ENCODE data around the gene PLIN5. TPM values are rescaled to one million over a fixed set of nuclear protein-coding genes. Genes with fewer than 3 reads are reported as not detected.

Gene PLIN5
- total and polyA plus RNA-seq, 2 of the 8 experiments (the other 6 are each of a cell fraction or from before 2014, with no cell fraction given): 2.0 to 2.5 TPM

GRCh38 chr19:4537953-4538600 lies 3.1 kb upstream of the PLIN5 start:
- Histone ChIP-seq H3K23me2 (ENCODE audit: low read depth, low read length) (peaks cover 4% of the 10 kb centered on the region; the same call in 1 of the 2 replicates), H2AK5ac (ENCODE audit: low read depth, low read length) (no peak overlapping the region), H3K4ac (replicated peaks; ENCODE audit: insufficient read length, low read depth, low read length) (no peak overlapping the region), H4K91ac (replicated peaks; ENCODE audit: insufficient read length, low read length) (no peak overlapping the region), H3K79me2 (ENCODE audit: control insufficient read depth in 1 of 2, insufficient read depth in 2 of 2, low read length in 2 of 2) (no peaks in the 10 kb centered on the region), H3K18ac (ENCODE audit: extremely low read depth, low read length) (no peak overlapping the region), H2BK12ac (ENCODE audit: low read depth, low read length) (0 out of 2 replicates have a peak overlapping the region, but pooled peaks have one; percentile 17), H2BK20ac (ENCODE audit: low read length) (no peak overlapping the region), H3K4me3 (ENCODE audit: extremely low read depth in 1 of 4, insufficient read depth in 2 of 4, low read depth in 3 of 4, low read length in 4 of 4) (no peak overlapping the region), H3K27ac (ENCODE audit: low read depth, low read length) (no peak overlapping the region), H3K9me3 (ENCODE audit: insufficient read depth in 2 of 2, low read depth in 1 of 2, low read length in 1 of 2) (no peaks in the 10 kb centered on the region; a peak in 1 of 4 replicates), H3K36me3 (ENCODE audit: control insufficient read depth in 2 of 4, insufficient read depth in 4 of 4, low read length in 3 of 4) (no peaks in the 10 kb centered on the region), H4K5ac (ENCODE audit: insufficient read length, low read depth, low read length) (no peak overlapping the region), H3K4me2 (ENCODE audit: insufficient read depth in 1 of 2, low read depth in 2 of 2, low read length in 2 of 2) (no peak overlapping the region), H2BK120ac (replicated peaks; ENCODE audit: low read depth, low read length) (no peak overlapping the region), H3K23ac (ENCODE audit: insufficient read length) (no peak overlapping the region), H4K8ac (ENCODE audit: extremely low read depth, insufficient read depth, low read length) (no peak overlapping the region), H3K9ac (replicated peaks in 1 of 4; ENCODE audit: extremely low read depth in 1 of 4, low read depth in 3 of 4, low read length in 3 of 4) (no peak overlapping the region), H4K20me1 (replicated peaks in 1 of 2; ENCODE audit: control insufficient read depth in 1 of 2, insufficient read depth in 2 of 2, low read length in 2 of 2) (peaks cover 0 to 3% of the 10 kb centered on the region in 2 experiments), H3K27me3 (replicated peaks in 1 of 4; ENCODE audit: control insufficient read depth in 3 of 4, extremely low read depth in 1 of 4, insufficient read depth in 3 of 4, low read length in 3 of 4) (peaks cover 0 to 19% (median 14%) of the 10 kb centered on the region in 4 experiments; a peak in 4 of 7 replicates), H2AFZ (ENCODE audit: low read length) (no peak overlapping the region), H2BK15ac (ENCODE audit: low read length) (no peak overlapping the region), H3K56ac (replicated peaks; ENCODE audit: insufficient read length, low read depth, low read length) (no peak overlapping the region), H3K14ac (ENCODE audit: insufficient read length) (no peak overlapping the region), H3K4me1 (replicated peaks in 1 of 4; ENCODE audit: control insufficient read depth in 3 of 4, insufficient read depth in 4 of 4, low read length in 3 of 4) (peaks cover 0 to 13% (median 5%) of the 10 kb centered on the region in 4 experiments; a peak in 5 of 7 replicates), H2BK5ac (ENCODE audit: low read depth, low read length) (no peak overlapping the region), H3K79me1 (ENCODE audit: low read depth, low read length) (no peaks in the 10 kb centered on the region)
- ChIA-PET POLR2A (ENCODE audit: partially characterized antibody) (interaction anchor here (1.8 kb wide), 1 partner anchor 22 kb away, joined by 5 read pairs; no protein-coding TSS in a partner anchor), CTCF (ENCODE audit: partially characterized antibody) (interaction anchor here (0.6 to 11.6 kb wide), 17 partner anchors 10 to 1598 kb away, joined by 3 to 174 read pairs (median 4); no protein-coding TSS in a partner anchor)
- TF ChIP-seq, protein P1, sequence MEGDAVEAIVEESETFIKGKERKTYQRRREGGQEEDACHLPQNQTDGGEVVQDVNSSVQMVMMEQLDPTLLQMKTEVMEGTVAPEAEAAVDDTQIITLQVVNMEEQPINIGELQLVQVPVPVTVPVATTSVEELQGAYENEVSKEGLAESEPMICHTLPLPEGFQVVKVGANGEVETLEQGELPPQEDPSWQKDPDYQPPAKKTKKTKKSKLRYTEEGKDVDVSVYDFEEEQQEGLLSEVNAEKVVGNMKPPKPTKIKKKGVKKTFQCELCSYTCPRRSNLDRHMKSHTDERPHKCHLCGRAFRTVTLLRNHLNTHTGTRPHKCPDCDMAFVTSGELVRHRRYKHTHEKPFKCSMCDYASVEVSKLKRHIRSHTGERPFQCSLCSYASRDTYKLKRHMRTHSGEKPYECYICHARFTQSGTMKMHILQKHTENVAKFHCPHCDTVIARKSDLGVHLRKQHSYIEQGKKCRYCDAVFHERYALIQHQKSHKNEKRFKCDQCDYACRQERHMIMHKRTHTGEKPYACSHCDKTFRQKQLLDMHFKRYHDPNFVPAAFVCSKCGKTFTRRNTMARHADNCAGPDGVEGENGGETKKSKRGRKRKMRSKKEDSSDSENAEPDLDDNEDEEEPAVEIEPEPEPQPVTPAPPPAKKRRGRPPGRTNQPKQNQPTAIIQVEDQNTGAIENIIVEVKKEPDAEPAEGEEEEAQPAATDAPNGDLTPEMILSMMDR (IDR thresholded peaks at IDR 0.05; ENCODE audit: control extremely low read depth in 1 of 3, insufficient read depth in 1 of 3, low read depth in 1 of 3, low read length in 3 of 3): peak; percentile 23 to 48 (median 40)
- TF ChIP-seq RAD21 (IDR thresholded peaks at IDR 0.05 in 1 of 2, conservative IDR thresholded peaks at IDR 0.05 in 1 of 2; ENCODE audit: low read depth in 2 of 2, low read length in 2 of 2) (peak; percentile 39 to 54; a peak in 3 of 4 replicates), MAFK (IDR thresholded peaks at IDR 0.05; ENCODE audit: low read depth, low read length) (no peak)
- no peak for DNase-seq (ENCODE audit: low read depth in 1 of 2, low spot score in 2 of 2)
- 81% methylated on average over 27 of the region's 27 CpGs; no CpG with 5 or more reads in 1 of the 2 experiments for WGBS, 2 experiments (ENCODE audit: extremely low coverage in 1 of 2, insufficient coverage in 1 of 2, insufficient read length in 1 of 2, insufficient replicate concordance in 2 of 2, low coverage in 1 of 2, low lambda C conversion rate in 2 of 2, missing lambda C conversion rate in 1 of 2)
- FAIRE-seq: no peak
